Measurements from ENCODE around the gene PRPF4. TPM values are rescaled to one million over a fixed set of nuclear protein-coding genes. Genes with fewer than 3 reads are reported as not detected.
"Not testable (repeated sequence)": the region's sequence is repeated elsewhere in the genome, so short reads cannot be mapped to it uniquely, and the experiment has no call there.

The PRPF4 gene
- total RNA-seq, 1 donor from 2014 or later, result 21.7 TPM

GRCh38 chr9:113267911-113268566 lies 7.4 kb upstream of the PRPF4 start:
- no peak for DNase-seq (ENCODE audit: low read depth)

DNA sequence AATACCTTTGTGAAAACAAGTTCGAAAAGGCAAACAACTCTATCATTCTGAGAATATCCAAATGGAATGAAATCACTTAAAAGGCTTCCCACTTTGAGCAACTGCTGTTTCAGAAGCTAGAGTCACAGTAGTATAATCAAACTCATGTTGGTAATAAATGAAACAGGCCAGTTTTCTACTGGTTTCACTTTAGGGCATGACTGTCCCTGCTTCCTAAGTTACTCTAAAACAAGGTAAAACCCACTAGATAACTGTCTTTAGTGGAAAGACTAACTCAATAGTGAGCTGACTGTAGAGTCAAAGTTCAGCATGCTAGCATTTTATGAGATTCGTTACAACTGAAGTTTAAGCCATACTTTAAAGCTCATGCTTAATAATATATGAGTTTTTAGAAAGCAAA lies 6.1 kb upstream of the PRPF4 start:
- no peak for DNase-seq (ENCODE audit: low read depth)

GRCh38 chr9:113269871-113270270 lies 5.6 kb upstream of the PRPF4 start:
- no peak for DNase-seq (ENCODE audit: low read depth)

GRCh38 chr9:113274474-113275156 lies 843 bp upstream of the PRPF4 start:
- peak; percentile 53 for DNase-seq (ENCODE audit: low read depth)

- no peak for DNase-seq (ENCODE audit: low read depth)
Observed at GRCh38 chr9:113278840-113279239, 3.4 kb downstream of the PRPF4 start.

- no peak for DNase-seq (ENCODE audit: low read depth)
Observed at GRCh38 chr9:113281356-113281755, 5.9 kb downstream of the PRPF4 start.

DNA sequence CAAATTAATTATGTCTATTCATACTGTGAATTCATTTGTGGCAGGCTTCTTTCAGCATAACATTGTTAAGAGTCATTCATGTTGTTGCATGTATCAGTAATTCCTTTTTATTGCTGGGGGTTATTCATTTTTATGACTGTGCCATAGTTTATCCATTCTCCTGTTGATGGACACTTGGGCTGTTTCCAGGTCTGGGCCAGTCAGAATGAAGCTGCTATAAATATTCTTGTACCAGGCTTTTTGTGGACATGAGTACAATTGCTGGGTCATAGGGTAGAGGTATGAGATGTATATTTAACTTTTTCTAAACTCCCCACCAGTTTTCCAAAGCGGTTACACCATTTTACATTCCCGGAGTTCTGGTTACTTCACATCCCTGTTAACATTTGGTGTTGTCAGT lies 13.6 kb downstream of the PRPF4 start:
- peak; percentile 34 for DNase-seq (ENCODE audit: low read depth)

DNA sequence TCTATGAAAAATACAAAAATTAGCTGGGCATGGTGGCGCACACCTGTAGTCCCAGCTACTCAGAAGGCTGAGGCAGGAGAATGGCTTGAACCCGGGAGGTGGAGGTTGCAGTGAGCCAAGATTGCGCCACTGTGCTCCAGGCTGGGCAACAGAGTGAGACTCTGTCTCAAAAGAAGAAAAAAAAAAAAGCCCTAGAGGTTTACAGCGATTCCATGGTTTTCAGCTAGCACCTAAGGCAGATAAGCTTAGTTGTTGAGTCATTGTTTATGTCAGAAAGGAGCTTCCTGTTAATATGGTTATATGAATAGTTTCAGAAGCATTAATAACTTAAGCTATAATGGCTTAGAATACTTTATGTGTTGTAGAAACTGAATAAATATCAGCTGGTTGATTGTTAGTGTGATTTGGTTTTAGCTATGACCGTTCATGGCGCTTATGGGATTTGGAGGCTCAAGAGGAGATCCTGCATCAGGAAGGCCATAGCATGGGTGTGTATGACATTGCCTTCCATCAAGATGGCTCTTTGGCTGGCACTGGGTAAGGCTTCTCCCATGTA lies 14.7 kb downstream of the PRPF4 start:
- DNase-seq (ENCODE audit: low read depth), result no peak

GRCh38 chr9:113293285-113293878 lies 17.9 kb downstream of the PRPF4 start:
- peak; percentile 13 for DNase-seq (ENCODE audit: low read depth)

GRCh38 chr9:113296247-113296646 lies 20.8 kb downstream of the PRPF4 start:
- DNase-seq (ENCODE audit: low read depth), result not testable (repeated sequence)

DNA sequence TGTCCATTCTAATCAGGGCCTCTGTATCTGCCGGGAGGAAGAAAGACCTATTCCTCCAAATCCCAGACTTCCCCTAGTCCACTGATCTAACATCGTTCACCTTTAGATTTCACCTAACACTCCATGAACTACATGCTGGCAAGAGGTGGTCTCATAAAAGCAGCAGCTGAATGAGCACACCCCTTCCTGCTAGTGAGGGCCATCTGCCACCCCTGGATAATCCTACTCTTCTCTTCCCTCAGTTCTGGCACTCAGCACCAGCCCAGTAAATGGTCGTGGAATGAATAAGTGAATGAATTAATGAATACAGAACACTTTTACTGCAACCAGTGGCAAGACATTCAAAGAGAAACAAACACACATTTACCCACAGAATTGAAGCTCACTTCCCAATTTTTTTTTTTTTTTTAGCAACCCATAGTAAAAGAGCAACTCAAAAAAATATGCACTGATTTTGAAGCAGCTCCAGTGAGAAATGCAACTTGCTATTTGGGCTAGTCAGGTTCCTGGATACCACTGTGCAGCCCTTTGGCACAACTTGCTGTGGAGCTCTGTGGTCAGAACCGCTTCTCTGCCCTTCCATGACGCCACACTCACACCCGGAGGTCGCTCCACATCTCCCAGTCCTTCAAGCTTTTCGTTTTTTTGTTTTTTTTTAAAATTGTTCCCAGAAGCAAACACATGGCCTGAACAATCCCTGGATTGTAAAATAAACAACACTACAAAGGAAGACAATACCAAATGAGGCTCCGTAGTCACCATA lies 21.5 kb downstream of the PRPF4 start:
- no peak for DNase-seq (ENCODE audit: low read depth)

- no peak for DNase-seq (ENCODE audit: low read depth)
Observed at GRCh38 chr9:113298311-113298710, 22.9 kb downstream of the PRPF4 start.

DNA sequence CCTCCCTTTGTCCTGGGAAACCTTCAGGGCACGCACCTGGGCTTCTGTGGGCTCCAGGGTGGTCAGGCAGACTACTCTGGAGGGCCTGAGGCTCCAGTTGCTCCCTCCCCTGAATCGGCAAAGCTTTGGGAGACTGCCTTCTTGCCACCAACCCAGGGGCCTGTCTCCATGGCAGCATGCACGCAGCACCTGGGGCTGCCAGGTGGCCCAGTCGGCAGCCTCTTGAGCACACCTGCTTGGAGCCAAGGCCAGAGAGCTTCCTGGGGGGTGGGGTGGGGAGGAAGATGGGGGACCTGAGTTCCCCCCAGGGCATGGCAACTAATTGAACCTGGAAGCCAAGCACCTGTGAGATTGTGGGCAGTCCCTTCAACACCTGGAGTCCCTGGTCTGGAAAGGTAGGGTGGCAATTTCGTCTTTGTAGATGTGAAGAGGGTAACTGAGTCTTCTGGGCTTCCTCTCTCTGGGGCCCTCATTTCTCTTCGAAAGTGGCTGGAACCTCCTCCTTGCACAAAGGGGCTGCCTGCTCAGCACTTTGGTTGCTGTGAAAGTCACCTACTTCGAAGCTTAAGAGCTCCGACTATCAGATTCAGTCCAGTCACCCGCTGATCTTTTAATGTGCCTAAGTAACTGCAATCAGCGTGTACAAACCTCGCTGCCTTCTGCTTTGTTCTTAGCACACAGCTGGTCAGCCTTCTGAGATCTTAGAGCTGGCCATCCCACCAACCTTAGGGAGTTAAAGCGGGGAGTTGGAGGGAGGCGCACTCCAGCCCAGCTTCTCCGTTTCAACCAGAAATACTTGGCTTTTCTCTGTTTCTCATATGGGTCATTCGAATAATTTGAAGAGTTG lies 23.7 kb downstream of the PRPF4 start:
- DNase-seq (ENCODE audit: low read depth), result no peak

DNA sequence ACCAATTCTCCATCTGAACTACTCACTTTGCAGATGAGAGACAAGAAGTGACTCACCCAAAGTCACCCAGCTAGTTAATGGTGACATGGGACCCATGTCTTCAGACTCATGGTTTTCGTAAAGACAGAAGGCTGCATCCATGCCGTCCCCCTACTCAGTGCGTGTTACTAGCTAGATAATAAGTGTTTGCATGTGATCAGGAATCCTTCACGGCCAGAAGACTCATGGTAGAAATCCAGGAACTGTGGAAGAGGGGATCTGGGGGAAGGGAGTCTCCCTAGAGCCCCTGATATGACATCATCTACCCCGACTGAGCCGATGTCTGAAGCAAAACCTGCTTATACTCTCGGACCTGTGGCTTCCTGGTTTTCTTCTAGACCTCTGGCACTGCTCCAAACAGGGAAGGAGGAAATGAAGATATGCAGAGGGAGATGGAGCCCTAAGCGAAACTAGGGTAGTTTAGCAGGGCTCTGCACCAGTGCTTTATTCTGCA lies 24.4 kb downstream of the PRPF4 start:
- no peak for DNase-seq (ENCODE audit: low read depth)

GRCh38 chr9:113301548-113301947 lies 26.1 kb downstream of the PRPF4 start:
- no peak for DNase-seq (ENCODE audit: low read depth)

DNA sequence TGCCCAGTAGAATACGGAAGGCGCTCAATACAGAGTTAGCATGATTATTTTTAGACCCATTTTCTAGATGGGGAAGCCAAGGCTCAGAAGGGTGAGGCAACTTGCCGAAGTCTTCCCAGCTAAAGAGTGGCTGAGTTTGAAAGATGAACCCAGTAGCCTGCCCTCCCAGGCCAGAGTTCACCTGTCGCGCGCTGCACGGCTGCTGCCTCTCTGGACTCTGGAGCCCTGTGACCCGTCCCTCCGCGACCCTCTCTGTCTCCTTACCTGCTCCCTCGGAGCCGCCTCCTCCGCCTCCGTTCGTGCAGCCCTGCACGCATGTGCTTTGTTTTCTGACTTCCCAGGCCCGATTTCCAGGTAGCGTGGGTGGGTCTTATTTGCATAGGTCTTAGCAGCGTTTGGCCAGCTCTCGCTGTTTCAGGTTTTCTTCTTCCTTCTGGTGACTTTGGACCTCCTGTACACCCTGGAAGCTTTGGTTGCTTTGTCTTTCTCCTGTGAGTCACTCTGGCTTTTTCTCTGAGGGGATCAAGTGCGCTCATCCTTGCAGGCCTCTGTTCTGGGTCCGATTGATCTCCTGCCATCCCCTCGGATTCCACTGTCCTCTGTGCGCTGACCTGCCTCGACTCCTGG lies 27.4 kb downstream of the PRPF4 start, which contains the start of gene RNF183:
TSS of gene RNF183 (minus strand) at position 585 of the 627 bp plus-strand sequence. CDS start 5,192 bp downstream, outside the sequence.
- no peak for DNase-seq (ENCODE audit: low read depth)

DNA sequence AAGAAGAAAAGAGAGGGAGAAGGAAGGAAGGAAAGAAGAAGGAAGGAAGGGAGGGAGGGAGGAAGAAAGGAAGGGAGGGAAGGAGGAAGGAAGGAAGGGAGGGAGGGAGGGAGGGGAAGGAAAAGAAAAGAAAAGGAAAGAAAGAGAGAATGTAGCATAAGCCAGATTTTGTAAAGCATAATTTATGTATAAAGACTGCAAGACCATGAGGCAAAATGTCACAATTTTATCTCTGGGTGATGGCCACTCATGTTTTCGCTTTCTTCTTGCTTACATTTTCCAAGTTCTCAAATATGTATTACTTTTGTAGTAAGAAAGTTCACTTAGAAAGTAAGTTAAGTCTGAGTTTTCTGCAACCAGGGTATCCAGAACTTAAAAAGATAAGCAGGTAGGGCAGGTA lies 31.1 kb downstream of the PRPF4 start:
- DNase-seq (ENCODE audit: low read depth), result no peak

- no peak for DNase-seq (ENCODE audit: low read depth)
Observed at GRCh38 chr9:113307396-113307975, 32.0 kb downstream of the PRPF4 start.

DNA sequence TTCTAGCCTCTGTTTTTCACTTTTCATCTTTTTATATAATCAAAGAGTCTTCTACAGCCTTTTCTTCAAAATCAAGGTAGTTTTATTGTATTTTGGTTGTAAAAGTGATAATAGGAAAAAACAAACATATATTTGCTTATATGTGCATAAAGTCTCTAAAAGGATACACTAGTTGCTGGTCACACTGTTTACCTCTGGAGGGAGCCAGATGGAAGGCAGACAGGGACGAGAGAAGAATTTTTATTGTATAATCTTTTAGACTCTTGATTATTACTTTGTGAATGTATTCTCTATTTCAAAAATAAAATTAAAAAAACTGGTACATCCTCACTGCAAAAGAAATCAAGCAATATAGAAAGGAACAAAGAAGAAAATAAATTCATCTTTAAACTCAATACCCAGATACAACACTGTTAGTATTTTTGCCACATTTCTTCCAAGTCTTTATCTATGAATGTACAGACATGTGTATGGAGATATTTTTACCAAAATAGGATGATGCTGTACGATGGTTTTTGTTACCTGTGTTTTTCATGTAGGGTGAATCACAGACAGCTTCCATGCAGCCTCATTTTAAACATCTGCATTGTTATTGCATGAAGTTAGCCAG lies 33.9 kb downstream of the PRPF4 start:
- DNase-seq (ENCODE audit: low read depth), result peak; percentile 65

All from myocyte (in vitro differentiated cells).